ENCODE data around the gene CIAO1. TPM values are rescaled to one million over a fixed set of nuclear protein-coding genes. Genes with fewer than 3 reads are reported as not detected.

The CIAO1 gene
- total and polyA plus RNA-seq, 4 donors = 43.0 to 80.4 (median 47.0) TPM

- no peak for TF ChIP-seq REST (IDR thresholded peaks at IDR 0.05)
- TF ChIP-seq HNF4G (IDR thresholded peaks at IDR 0.05) = peak; percentile 68
- TF ChIP-seq GABPA (IDR thresholded peaks at IDR 0.05 in 1 of 2, conservative IDR thresholded peaks at IDR 0.05 in 1 of 2) = peak; percentile 23 to 70
- TF ChIP-seq EGR1 (IDR thresholded peaks at IDR 0.05; ENCODE audit: low read depth in 2 of 2) = peak; percentile 64 to 89
Observed at GRCh38 chr2:96296925-96297324, 30.9 kb downstream of the CIAO1 start (continued).

GRCh38 chr2:96301865-96302264, 35.8 kb downstream of the CIAO1 start:
- WGBS = 89% methylated on average over 1 of the region's 1 CpG
- Histone ChIP-seq H3K4me1 (ENCODE audit: control insufficient read depth in 4 of 4, insufficient read depth in 4 of 4, low read length in 3 of 4) (peaks cover 5 to 42% (median 35%) of the 10 kb centered on the region in 4 donors), H3K27me3 (ENCODE audit: control insufficient read depth in 4 of 4, insufficient read depth in 4 of 4, low read length in 3 of 4) (no peaks in the 10 kb centered on the region), H3K9ac (ENCODE audit: low read depth in 1 of 2, low read length in 2 of 2) (no peak overlapping the region), H3K4me3 (ENCODE audit: low read depth in 1 of 3, low read length in 3 of 3) (no peak overlapping the region), H3K36me3 (ENCODE audit: control insufficient read depth in 4 of 4, insufficient read depth in 3 of 4, low read depth in 1 of 4, low read length in 3 of 4) (peaks cover 11 to 60% (median 54%) of the 10 kb centered on the region in 4 donors), H3K9me3 (ENCODE audit: control insufficient read depth in 4 of 4, low read length in 3 of 4) (no peaks in the 10 kb centered on the region), H3K27ac (ENCODE audit: low read depth in 1 of 2, low read length in 2 of 2) (no peak overlapping the region)
- DNase-seq (ENCODE audit: low spot score) = no peak
- no peak for TF ChIP-seq EGR1 (IDR thresholded peaks at IDR 0.05; ENCODE audit: low read depth in 2 of 2)
- TF ChIP-seq NR2F2 (IDR thresholded peaks at IDR 0.05) = no peak
- TF ChIP-seq HNF4G (IDR thresholded peaks at IDR 0.05) = no peak
- no peak for TF ChIP-seq ATF3 (IDR thresholded peaks at IDR 0.05)
- no peak for TF ChIP-seq JUND (IDR thresholded peaks at IDR 0.05)
- no peak for TF ChIP-seq HNF4A (conservative IDR thresholded peaks at IDR 0.05)
- no peak for TF ChIP-seq YY1 (IDR thresholded peaks at IDR 0.05)
- TF ChIP-seq FOXA1 (IDR thresholded peaks at IDR 0.05) = no peak
- TF ChIP-seq SP1 (IDR thresholded peaks at IDR 0.05) = no peak
- no peak for TF ChIP-seq CTCF (IDR thresholded peaks at IDR 0.05; ENCODE audit: low read depth, low read length, missing input control)
- no peak for TF ChIP-seq RAD21 (IDR thresholded peaks at IDR 0.05)
- no peak for TF ChIP-seq RXRA (IDR thresholded peaks at IDR 0.05)
- no peak for TF ChIP-seq GABPA (IDR thresholded peaks at IDR 0.05 in 1 of 2, conservative IDR thresholded peaks at IDR 0.05 in 1 of 2)
- TF ChIP-seq MAX (IDR thresholded peaks at IDR 0.05) = no peak
- TF ChIP-seq ZBTB33 (IDR thresholded peaks at IDR 0.05) = no peak
- TF ChIP-seq TAF1 (conservative IDR thresholded peaks at IDR 0.05) = no peak

All from liver (tissue), 9 donors.